COLO668 (cell line): ENCODE data around the gene MYO6.
A peak's percentile ranks its signal among the peaks of the same experiment; 100 is the strongest.
"Not testable (repeated sequence)": the region's sequence is repeated elsewhere in the genome, so short reads cannot be mapped to it uniquely, and the experiment has no call there.

ENCODE experiments used
- DNase-seq: peaks from one replicate; lab custom pipeline; 2025; ENCODE audit not compliant: unreplicated experiment; lab: John Stamatoyannopoulos, UW

MYO6 gene

DNA sequence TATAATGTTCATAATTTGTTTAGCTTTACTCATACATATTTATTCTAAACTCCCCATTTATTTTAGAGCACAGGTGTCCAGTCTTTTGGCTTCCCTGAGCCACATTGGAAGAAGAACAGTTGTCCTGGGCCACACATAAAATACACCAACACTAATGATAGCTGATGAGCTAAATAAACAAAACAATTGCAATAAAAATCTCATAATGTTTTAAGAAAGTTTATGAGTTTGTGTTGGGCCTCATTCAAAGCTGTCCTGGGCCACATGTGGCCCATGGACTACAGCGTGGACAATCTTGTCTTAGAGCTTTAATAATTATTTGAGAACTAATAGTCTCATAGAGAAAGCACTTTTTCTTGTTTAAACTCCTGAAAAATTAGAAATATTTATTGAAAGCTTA is 131.3 kb downstream of the MYO6 start:
- no peak for DNase-seq

DNA sequence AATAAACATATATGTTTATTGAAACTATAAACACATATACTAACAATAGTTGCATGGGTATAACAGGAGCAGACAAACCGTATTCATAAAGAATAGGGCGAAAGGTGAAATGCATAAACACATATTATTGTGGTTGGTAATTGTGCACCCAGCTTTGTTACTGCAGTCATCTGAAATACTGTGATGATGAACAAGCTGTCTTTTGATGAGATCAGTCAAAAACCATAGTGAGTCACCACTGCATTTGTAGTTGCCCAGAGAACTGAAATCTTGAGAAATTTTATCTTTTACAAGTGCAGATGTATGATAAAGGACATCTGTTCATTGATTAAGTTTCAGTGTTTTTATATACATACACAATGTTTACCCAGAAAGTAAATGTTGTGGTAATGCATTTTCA is 133.7 kb downstream of the MYO6 start:
- no peak for DNase-seq

DNA sequence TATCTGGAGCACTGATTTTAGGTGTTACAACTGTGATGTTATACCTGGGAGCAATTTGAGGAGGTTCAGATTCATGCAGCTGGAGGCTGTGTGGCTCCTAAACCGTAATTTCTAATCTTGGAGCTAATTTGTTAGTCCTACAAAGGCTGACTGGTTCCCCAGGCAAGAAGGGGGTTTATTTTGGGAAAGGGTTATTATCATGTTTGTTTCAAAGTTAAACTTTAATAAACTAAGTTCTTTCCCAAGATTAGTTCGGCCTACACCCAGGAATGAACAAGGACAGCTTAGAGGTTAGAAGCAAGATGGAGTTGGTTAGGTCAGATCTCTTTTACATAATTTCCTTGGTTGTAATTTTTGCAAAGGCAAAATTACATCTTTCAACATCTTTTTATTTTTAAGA is 135.8 kb downstream of the MYO6 start:
- no peak for DNase-seq

DNA sequence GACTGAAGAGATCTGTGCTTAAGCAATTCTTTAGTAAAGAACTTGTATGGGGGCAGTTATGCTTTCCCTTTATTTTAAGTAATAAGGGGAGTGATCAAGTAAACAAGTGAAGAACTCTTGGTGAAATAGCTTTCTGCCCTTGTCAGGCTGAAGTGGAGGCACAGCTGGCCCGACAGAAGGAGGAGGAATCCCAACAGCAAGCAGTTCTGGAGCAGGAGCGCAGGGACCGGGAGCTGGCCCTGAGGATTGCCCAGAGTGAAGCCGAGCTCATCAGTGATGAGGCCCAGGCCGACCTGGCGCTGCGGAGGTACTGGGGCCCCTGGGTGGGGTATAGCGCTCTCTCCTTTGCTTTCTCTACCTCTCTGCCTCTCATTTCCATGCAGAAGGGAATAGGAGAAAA is 143.3 kb downstream of the MYO6 start:
- DNase-seq: no peak

DNA sequence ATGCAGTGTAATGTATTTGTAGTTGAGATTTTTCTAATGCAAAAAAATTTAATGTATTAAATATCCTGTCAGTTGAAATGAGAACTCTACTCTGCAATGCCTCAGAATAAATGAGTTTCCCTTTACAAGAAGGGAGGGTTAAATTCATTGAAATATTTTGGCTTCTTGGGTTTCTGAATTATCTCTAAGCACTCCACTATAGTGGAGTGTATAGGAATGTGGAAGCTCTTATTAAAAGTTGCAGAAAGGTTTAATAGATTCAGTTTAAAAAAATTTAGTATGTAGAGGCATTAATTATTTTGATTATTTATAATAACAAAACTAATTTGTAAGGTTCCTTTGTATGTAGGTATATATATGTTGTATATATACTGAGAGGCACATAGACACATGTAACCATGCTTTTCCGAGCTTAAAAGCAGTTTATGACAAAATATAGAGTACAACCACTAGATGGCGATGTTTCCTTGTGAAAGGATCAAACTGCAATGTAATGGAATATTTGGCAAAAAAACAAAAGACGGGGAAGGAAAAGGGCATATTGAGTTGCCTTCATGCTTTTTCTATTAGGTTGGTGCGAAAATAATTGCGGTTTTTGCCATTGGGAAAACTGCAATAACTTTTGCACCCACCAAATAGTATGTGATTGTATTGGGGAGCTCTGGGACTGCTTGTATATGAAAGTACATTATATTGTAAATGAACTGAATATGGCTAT is 144.2 kb downstream of the MYO6 start:
- no peak for DNase-seq

DNA sequence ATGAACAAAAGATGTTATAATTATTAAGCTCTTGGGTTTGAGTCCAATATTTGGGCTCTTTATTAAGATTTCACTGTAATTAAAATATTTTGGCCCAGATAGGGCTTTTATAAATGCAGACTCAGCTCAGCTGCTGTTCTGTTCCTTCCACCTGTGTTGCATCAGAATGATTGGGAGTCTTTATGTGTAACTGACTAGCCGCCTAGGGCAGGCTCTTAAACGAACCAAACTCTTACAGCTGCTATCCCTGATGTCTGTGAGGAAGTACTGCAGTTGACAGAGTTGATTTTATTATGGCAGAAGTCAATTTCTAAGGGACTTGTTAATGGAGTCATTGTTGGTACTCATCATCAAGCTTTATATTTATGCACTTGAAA is 144.7 kb downstream of the MYO6 start:
- no peak for DNase-seq

DNA sequence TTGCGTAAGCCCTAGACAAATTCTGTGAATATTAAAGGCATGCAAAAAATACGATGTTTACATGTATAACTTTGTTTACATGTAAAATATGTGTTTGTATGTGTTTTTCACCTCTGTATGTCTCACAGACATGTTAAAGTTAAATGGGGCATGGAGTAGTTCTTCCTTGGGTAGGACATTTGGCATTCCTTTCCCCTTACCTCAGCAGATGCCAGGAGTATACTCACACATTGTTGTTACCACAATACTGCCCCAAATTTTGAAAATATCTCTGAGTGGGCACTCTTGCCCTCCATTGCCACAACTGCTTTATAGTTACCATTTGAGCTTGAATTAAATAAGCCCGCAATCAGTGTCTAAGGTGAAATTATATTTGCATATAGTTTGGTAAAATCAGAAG is 147.5 kb downstream of the MYO6 start:
- DNase-seq: no peak

DNA sequence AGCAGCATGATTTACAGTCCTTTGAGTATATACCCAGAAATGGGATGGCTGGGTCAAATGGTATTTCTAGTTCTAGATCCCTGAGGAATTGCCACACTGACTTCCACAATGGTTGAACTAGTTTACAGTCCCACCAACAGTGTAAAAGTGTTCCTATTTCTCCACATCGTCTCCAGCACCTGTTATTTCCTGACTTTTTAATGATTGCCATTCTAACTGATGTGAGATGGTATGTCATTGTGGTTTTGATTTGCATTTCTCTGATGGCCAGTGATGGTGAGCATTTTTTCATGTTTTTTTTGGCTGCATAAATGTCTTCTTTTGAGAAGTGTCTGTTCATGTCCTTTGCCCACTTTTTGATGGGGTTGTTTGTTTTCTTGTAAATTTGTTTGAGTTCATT is 151.2 kb downstream of the MYO6 start:
- DNase-seq: not testable (repeated sequence)

DNA sequence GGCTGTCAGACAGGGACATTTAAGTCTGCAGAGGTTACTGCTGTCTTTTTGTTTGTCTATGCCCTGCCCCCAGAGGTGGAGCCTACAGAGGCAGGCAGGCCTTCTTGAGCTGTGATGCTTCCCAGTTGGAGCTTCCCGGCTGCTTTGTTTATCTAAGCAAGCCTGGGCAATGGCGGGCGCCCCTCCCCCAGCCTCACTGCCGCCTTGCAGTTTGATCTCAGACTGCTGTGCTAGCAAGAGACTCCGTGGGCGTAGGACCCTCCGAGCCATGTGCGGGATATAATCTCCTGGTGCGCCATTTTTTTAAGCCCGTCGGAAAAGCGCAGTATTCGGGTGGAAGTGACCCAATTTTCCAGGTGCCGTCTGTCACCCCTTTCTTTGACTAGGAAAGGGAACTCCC is 156.1 kb downstream of the MYO6 start:
- not testable (repeated sequence) for DNase-seq

DNA sequence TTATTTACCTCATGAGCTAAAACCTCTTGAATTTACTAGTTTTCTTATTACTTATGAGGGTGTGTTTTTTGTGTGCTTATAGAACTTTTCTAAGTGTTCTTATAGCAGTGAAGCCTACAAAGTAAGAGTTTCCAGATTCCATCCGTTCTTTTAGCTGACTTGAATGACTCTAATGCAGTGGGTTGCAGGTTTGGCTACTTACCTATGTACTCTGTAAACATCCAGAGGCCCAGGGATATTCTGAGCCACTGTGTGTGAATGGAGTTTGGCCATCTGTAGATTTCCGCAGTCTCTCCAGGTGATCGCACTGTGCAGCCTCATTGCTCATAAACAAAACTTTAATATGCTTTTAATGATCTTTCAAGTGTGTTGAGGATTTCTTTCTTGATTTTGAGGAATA is 157.8 kb downstream of the MYO6 start:
- DNase-seq: no peak

DNA sequence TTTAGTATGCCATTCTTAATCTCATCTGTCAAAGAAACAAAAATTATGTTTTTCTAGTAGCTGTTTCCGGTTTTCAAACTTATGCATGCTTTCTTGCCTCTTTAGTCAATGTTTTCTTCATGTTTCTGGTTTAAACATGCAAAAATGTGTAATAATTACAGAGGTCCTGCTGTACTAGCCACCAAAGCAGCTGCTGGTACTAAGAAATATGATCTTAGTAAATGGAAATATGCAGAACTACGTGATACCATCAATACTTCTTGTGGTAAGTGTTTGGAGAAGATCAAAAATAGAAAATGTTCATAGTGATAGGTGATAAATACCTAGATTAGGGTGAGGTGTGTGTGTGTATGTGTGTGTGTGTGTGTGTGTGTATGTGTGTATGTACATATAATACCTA is 158.4 kb downstream of the MYO6 start:
- no peak for DNase-seq

DNA sequence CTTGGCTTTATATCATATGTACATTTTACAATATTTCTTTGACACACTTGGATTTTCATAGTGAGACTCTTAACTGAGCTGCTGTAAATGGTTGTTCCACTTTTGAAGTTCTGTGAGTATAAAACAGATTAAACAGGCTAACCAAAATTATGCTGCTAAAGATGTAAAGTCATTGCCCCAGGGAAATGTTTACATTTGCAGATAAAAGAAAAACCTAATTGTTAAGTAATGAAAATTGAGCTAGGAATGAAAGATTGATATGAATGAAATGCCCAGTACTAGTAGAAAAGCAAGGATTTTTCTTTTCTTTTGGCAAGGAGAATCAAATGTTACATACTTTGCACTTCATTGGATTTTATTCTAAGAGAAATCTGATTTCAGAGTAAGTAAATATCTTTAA is 164.0 kb downstream of the MYO6 start:
- no peak for DNase-seq

DNA sequence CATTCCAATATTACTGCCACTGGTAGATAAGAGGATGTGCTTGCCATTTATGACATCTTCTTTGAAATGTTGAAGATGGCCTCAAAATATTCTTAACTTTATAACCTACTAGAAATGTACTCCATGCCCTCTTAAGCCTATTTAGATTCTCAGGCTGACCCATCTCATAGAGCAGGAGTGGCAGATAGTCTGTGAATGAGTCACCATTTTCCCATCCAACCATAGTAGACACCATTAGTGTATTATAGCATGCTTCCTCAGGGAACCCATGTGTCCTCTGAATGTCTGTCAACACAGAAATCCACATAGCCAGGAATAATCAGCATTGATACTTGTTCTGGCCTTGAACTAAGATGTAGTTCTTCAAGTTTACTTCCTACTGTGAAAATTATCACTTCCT is 173.2 kb downstream of the MYO6 start:
- no peak for DNase-seq

DNA sequence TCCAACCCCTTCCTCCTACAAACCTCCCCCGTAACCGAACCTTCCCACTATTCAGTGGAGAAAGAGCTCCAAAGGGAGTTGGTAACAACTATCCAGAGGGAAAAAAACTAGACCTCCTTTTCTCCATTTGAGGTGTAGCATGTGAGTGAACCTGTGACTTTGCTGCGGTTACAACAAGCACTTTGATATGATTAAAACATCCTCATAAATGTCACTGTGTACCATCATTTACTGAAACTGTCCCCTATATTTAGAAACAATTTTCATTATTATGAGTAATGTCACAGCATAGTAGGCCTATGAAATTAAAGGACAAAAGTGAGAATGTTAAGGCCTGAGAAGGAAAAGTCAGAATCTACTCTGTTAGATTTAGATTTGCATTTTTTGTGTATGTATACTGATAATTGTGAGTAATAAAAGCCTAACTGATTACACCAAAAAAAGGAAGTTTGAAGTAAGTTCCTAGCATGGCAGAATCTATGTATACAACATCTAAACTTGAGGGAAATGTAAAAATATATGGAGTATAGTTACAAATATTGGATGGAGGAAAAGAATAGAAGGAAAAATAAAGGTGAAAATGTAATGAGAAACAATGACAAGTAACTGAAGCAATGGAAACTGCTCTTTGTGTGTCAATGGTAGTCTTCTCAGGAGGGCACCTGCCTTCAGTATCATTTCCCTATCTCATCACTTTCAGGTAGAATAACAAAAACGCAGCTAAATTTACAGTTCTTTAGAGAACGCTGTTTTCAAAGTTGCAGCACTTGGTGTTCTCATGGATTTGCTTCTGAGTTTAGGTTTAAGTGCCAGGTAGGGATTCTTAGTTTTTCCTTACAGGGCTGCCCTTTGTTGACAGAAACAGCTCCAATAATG is 177.5 kb downstream of the MYO6 start:
- no peak for DNase-seq

DNA sequence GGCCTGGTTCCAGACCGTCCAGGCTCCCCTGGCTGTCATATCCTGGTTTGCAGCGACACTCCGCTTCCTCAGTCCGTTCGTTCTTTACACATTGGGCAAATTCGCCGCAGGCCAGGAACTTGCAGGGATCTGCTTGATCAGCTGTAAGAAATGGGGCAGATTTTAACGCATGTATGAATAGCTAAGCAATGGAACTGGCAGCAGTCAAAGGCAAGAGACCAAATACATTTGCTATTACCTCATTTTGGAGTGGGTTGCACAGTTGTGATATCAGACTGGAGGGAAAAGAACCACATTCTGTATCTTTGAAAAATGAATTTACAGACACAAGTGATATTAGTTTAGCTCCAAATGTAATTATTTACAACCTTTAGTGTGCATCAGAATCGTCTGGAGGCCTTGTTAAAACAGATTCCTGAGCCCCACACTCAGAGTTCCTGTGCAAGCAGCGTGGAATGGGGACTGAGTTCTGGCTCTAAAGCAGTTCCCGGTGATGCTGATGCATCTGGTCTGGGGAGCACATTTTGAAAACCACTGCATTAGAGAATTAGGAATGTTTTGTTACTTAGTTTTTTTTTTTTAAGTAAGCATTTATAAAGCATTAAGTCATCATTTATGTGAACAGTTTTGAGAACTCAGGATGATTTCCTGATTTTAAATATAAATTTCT is 182.1 kb downstream of the MYO6 start:
- DNase-seq: no peak

DNA sequence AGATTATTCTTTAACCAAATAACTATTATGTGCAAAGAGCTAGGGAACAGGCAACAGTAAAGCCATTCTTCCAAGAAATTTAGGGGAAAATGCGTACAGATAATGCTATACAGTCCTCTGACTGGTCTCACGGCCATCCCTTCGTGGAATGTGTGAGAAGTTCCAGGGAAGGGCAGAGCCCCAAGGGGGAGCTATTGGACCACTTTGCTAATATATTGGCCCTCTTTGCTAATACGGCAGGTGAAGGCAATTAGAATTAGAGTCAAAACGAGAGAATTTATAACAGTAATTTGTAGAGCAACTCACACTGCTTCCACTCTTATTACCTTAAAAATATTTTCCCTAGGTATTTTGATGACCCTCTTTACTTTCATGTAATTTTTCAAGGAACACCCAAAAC is 183.0 kb downstream of the MYO6 start:
- DNase-seq: peak; percentile 20

DNA sequence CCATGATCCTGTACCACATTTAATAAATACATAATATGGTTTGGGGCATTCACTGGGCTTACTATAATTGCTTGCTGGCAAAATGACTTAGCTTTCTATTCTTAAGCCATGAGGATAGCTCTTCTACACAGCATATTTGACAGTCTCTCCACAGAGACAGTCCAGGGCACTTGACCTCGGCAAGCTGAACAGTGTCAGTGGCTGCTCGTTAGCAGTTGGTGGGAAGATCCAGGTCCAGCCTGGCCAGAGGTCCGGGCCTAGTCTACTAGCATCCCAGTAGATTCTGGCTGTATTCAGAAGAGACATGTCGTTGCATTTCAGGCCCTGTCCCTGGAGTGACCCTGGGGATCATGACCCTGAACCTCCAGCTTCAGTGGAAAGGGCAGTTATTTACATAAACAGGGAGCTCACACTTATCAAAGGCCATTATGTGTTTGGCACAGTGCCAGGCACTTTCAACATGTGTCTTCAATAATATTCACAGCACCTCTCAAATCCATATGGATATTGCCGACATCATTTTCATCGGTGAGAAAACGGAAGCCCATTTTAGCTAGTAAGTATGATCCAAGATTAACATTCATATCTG is 184.4 kb downstream of the MYO6 start:
- DNase-seq: peak; percentile 2

DNA sequence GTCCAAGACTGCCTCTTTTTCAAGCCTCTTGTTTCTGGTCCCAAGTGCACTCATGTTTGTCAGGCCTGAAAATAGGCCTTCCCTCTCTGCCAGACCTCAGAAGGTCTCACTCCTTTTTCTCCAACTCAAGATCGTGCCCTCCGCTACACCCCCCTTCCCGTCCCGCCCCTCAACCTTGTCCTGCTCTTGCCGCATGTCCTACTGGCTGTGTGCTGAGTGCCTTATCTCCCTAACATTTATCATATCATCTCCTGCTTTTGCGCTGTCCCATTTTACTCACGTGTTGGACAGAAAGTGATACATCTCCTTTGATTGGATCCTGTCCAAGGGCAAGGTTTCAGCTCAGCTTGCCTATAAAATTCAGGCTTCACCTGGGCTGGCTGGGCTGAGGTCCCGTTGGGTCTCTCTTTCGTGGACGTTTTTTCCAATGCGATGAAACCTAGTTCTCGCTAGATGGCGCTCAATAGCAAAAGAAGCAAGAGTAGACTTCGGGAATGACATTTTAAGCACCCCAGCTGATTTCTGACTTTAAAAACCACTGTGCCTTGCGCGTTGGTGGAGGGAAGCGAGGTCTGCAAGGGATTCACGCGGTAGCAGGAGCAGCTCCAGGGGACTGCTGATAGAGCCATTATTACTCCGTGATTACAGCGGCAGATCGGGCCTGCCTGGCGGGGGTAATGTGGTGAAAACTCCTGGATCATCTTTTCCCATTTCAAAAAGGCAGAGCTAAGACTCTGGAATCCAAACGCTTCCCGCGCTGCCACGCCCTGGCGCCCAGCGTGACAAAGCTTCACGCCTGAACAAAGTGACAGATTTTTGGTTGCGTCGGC is 185.8 kb downstream of the MYO6 start:
- peak; percentile 29 for DNase-seq

DNA sequence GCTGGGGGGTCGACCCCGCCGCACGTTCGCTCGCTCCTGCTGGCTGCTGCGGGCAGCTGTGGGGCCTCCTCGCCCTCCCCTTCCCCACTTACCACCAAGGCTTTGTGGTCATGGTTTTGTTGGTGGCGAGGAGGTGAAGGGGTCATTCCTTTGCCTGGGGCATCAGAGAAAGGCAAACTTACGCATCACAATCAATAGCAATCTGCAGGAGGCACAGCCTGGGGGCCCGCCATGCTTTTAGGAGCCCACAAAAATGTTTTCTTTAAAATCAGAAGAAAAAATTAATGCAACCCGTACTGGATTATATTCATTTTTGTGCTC is 186.4 kb downstream of the MYO6 start:
- no peak for DNase-seq

DNA sequence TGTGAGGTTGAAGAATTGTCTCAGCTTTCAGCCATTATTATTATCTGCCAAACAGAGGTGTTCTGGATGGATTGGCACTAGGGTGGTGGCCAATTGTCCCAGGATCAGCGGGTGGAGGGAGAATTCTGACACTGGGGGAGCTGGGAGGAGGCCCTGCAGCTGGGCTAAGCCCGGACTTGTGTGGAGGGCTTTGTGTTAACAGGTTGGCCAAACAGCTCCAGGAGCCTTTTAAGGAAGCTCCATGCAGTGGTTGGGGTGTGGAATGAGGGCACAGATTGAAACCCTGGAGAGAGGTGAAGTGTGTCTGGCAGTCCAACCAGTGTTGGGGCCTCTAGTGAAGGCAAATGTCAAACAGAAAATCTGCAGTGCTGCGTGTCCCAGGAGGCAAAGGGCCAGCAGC is 187.6 kb downstream of the MYO6 start:
- DNase-seq: no peak

DNA sequence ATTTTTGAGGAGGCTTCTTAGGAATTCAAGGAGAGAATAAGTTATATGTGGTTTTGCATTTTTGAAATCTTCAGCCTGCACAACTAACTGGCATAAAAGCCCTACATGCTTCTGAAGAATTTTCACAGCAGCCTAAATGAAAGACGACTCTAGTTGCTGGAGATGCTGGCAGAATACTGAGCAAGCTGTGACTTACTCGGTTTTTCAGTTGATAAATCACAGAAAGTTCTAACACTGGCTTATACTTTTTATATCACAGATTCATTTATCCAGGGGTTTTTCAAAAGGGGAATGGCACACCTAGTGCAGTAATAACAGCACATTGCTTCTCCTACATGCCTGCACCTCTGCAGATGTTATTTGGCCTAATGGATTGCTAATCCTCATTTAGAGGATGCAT is 188.8 kb downstream of the MYO6 start:
- DNase-seq: no peak
